Common myeloid progenitor, CD34-positive (primary cell): ENCODE results near the gene ZXDC.

ENCODE experiments used
- CTCF ChIA-PET: fragments of 350-600 bp; sonication (Branson Sonifier 250); formaldehyde crosslinking; loops from one replicate; lab custom pipeline; 2021; ENCODE audit warnings: antibody characterized with exemption; lab: Charles Lee
- POLR2A ChIA-PET: fragments of 350-600 bp; sonication (Branson Sonifier 250); formaldehyde crosslinking; loops from one replicate; lab custom pipeline; 2021; ENCODE audit warnings: antibody characterized with exemption; lab: Charles Lee
- DNase-seq, 3 donors: peaks; one replicate each; pipeline versions ENCODE4 v3.0.0 to v3.0.0-alpha.2; 2013
- H3K27ac ChIP-seq, 2 experiments: 1 replicate in 1 of 2; 2 replicates in 1 of 2; pipeline ENCODE4 v1.7.0; 2013; ENCODE audit warnings: inconsistent platforms in 2 of 2, low read length in 2 of 2, mild to moderate bottlenecking in 2 of 2, low read depth in 1 of 2, moderate library complexity in 1 of 2; ENCODE audit not compliant: severe bottlenecking in 2 of 2, insufficient read depth in 1 of 2, poor library complexity in 1 of 2
- H3K27me3 ChIP-seq, 5 experiments: replicated peaks in 2 of 5; 1 replicate in 3 of 5; 2 replicates in 2 of 5; pipeline versions ENCODE4 v1.6.1 to v1.7.0; 2013; ENCODE audit warnings: low read length in 4 of 5, mild to moderate bottlenecking in 2 of 5, moderate library complexity in 2 of 5, inconsistent platforms in 1 of 5; ENCODE audit not compliant: insufficient read depth in 5 of 5, control insufficient read depth in 4 of 5
- H3K36me3 ChIP-seq, 4 experiments: 1 replicate in 2 of 4; 2 replicates in 2 of 4; pipeline versions ENCODE4 v1.6.1 to v1.7.0; 2013; ENCODE audit warnings: low read length in 3 of 4, control low read depth in 1 of 4, mild to moderate bottlenecking in 1 of 4; ENCODE audit not compliant: control insufficient read depth in 4 of 4, insufficient read depth in 4 of 4
- H3K4me1 ChIP-seq, 4 experiments: 1 replicate in 3 of 4; 2 replicates in 1 of 4; pipeline versions ENCODE4 v1.6.1 to v1.7.1; 2013; ENCODE audit warnings: low read length in 3 of 4, mild to moderate bottlenecking in 3 of 4, control low read depth in 1 of 4, inconsistent platforms in 1 of 4, moderate library complexity in 1 of 4; ENCODE audit not compliant: control insufficient read depth in 4 of 4, insufficient read depth in 4 of 4; ENCODE audit errors: control extremely low read depth in 1 of 4
- H3K4me3 ChIP-seq, 7 experiments: 1 replicate in 4 of 7; 2 replicates in 3 of 7; pipeline versions ENCODE4 v1.5.1 to v1.7.0; 2013; ENCODE audit warnings: mild to moderate bottlenecking in 7 of 7, low read length in 6 of 7, moderate library complexity in 6 of 7, inconsistent platforms in 2 of 7, low read depth in 2 of 7, control low read depth in 1 of 7; ENCODE audit not compliant: insufficient read depth in 4 of 7, control insufficient read depth in 1 of 7; ENCODE audit errors: extremely low read depth in 1 of 7
- H3K9me3 ChIP-seq, 5 experiments: 1 replicate in 4 of 5; 2 replicates in 1 of 5; pipeline versions ENCODE4 v1.6.1 to v1.7.1; 2013; ENCODE audit warnings: low read length in 4 of 5, mild to moderate bottlenecking in 2 of 5, inconsistent platforms in 1 of 5, low read depth in 1 of 5, moderate library complexity in 1 of 5; ENCODE audit not compliant: control insufficient read depth in 4 of 5, insufficient read depth in 2 of 5; ENCODE audit errors: control extremely low read depth in 1 of 5
- WGBS: methylation state at CpG from one replicate; pipeline ENCODE4 v1.1.5; 2013; ENCODE audit not compliant: insufficient coverage; 5-methylcytosine and 5-hydroxymethylcytosine counted together

The ZXDC gene

GRCh38 chr3:126445506-126445905 lies 30.2 kb downstream of the ZXDC start:
- ChIA-PET POLR2A (no interaction called here), CTCF (no interaction called here)

GRCh38 chr3:126442856-126443242 lies 32.8 kb downstream of the ZXDC start:
- H3K9me3 ChIP-seq: no peaks in the 10 kb centered on the region
- ChIA-PET CTCF (interaction anchor here (0.5 kb wide), 1 partner anchor 9 kb away, joined by 3 read pairs; no protein-coding TSS in a partner anchor), POLR2A (no interaction called here)
- no peak overlapping the region for H3K4me3 ChIP-seq
- no peaks in the 10 kb centered on the region for H3K4me1 ChIP-seq
- H3K27ac ChIP-seq: no peak overlapping the region
- WGBS: 94% methylated on average over 3 of the region's 3 CpGs
- no peaks in the 10 kb centered on the region for H3K27me3 ChIP-seq
- DNase-seq: no peak
- peaks cover 4 to 56% (median 40%) of the 10 kb centered on the region in 4 experiments for H3K36me3 ChIP-seq

More at GRCh38 chr3:126445506-126445905, 30.2 kb downstream of the ZXDC start:
- Histone ChIP-seq H3K36me3 (peaks cover 2 to 59% (median 36%) of the 10 kb centered on the region in 4 experiments), H3K4me3 (no peak overlapping the region), H3K27me3 (no peaks in the 10 kb centered on the region), H3K9me3 (no peaks in the 10 kb centered on the region), H3K4me1 (no peaks in the 10 kb centered on the region), H3K27ac (no peak overlapping the region)
- WGBS: 86% methylated on average over 5 of the region's 5 CpGs
- DNase-seq: no peak

- H3K27me3 ChIP-seq: no peaks in the 10 kb centered on the region
- POLR2A ChIA-PET: no interaction called here
- CTCF ChIA-PET: interaction anchor here (0.5 to 1.0 kb wide), 2 partner anchors 9 to 10 kb away, joined by 3 read pairs; no protein-coding TSS in a partner anchor
- WGBS: 98% methylated on average over 10 of the region's 13 CpGs
- H3K36me3 ChIP-seq: peaks cover 5 to 60% (median 40%) of the 10 kb centered on the region in 4 experiments
- no peak for DNase-seq
- H3K4me3 ChIP-seq: no peak overlapping the region
- H3K9me3 ChIP-seq: no peaks in the 10 kb centered on the region
- no peaks in the 10 kb centered on the region for H3K4me1 ChIP-seq
- H3K27ac ChIP-seq: no peak overlapping the region
These were observed 33.4 kb downstream of the ZXDC start for GRCh38 chr3:126442094-126442855.

- Histone ChIP-seq H3K27me3 (no peaks in the 10 kb centered on the region), H3K27ac (no peak overlapping the region), H3K4me3 (no peak overlapping the region), H3K36me3 (peaks cover 10 to 68% (median 45%) of the 10 kb centered on the region in 4 experiments), H3K4me1 (no peaks in the 10 kb centered on the region), H3K9me3 (no peaks in the 10 kb centered on the region)
- ChIA-PET CTCF (interaction anchor here (1.0 kb wide), 1 partner anchor 10 kb away, joined by 3 read pairs; no protein-coding TSS in a partner anchor), POLR2A (no interaction called here)
- 97% methylated on average over 20 of the region's 20 CpGs for WGBS
- DNase-seq: no peak
These were observed 34.3 kb downstream of the ZXDC start for GRCh38 chr3:126441256-126441880.

GRCh38 chr3:126440709-126440995 lies 35.0 kb downstream of the ZXDC start:
- H3K4me1 ChIP-seq: no peaks in the 10 kb centered on the region
- WGBS: 99% methylated on average over 9 of the region's 9 CpGs
- no peaks in the 10 kb centered on the region for H3K27me3 ChIP-seq
- DNase-seq: no peak
- POLR2A ChIA-PET: no interaction called here
- no peaks in the 10 kb centered on the region for H3K9me3 ChIP-seq
- H3K4me3 ChIP-seq: no peak overlapping the region
- peaks cover 10 to 71% (median 46%) of the 10 kb centered on the region in 4 experiments for H3K36me3 ChIP-seq
- CTCF ChIA-PET: interaction anchor here (0.8 kb wide), 1 partner anchor 11 kb away, joined by 3 read pairs; no protein-coding TSS in a partner anchor
- no peak overlapping the region for H3K27ac ChIP-seq

GRCh38 chr3:126439968-126440708 lies 35.6 kb downstream of the ZXDC start:
- no peak for DNase-seq
- 95% methylated on average over 12 of the region's 12 CpGs for WGBS

More at GRCh38 chr3:126439968-126440708, 35.6 kb downstream of the ZXDC start:
- no peaks in the 10 kb centered on the region for H3K9me3 ChIP-seq
- no peaks in the 10 kb centered on the region for H3K27me3 ChIP-seq
- CTCF ChIA-PET: interaction anchor here (0.8 kb wide), 1 partner anchor 10 kb away, joined by 3 read pairs; no protein-coding TSS in a partner anchor
- H3K27ac ChIP-seq: no peak overlapping the region
- peaks cover 10 to 69% (median 46%) of the 10 kb centered on the region in 4 experiments for H3K36me3 ChIP-seq
- POLR2A ChIA-PET: no interaction called here
- H3K4me1 ChIP-seq: no peaks in the 10 kb centered on the region
- no peak overlapping the region for H3K4me3 ChIP-seq
